Metanephros (tissue), 2 donors: ENCODE measurements around the gene FTCDNL1. TPM values are rescaled to one million over a fixed set of nuclear protein-coding genes. Genes with fewer than 3 reads are reported as not detected.

Source experiments
- small RNA-seq: library from RNA; depleted of rRNA; stranded (forward); fragments of <200 nt; gene quantifications from one replicate; pipeline ENCODE3, GENCODE V24; 2014; ENCODE audit warnings: low replicate concordance
- total RNA-seq: library from RNA; depleted of rRNA; stranded (reverse); fragments of >200 nt; gene quantifications from one replicate; pipeline ENCODE4 v1.2.3, GENCODE V29; 2014

Gene FTCDNL1
- 1.8 TPM for total RNA-seq

DNA sequence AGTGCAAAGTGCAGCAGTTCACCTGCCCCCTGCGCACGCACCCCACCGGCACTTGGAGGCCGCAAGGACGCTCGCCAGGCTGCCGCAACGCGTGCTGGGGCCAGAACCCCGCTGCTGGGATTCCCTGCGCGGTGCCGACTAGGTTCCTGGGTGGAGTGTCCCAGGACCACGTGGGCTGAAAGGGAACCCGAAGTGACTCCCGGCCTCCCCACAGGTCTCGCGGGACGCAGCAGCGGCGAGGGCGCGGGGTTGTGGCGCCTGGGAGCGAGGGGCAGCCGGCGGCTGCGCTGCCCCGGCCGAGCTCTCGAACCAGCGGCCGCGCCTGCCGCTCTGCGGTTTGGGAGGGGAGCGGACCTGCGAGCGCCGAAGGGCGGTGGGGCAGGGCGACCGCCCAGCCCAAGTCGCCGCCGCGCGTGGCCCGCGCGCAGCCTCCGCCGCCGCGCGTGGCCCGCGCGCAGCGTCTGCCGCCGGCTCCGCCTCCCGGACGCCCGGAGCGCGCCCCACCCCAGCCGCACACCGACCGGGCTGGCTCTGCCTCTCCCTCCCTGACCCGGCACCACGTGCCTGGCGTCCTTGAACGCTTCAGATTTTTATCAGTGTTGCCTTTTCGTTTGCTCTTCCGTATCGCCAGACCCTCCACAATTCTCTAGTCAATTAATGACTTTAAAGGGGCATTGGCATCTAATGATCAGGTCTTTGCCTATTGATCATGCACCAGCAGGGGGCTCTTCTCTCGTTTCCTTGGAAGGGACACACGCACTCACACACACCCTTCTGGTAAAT lies at the start of gene FTCDNL1:
TSS of gene FTCDNL1 (minus strand) at position 475 of the 783 bp plus-strand sequence. CDS start 2,230 bp downstream, outside the sequence.

Small RNA genes lying within 50 kb of the gene (small RNA-seq; reads per million reads assigned to genes)
- gene AC108032.1, result not detected
- gene RN7SL717P, result not detected

Other genes with a start within 250 kb of the FTCDNL1 start
- 10.2 TPM for gene C2orf69, start 60.1 kb upstream of the FTCDNL1 start, total RNA-seq
- gene TYW5, start 104.3 kb upstream of the FTCDNL1 start, total RNA-seq, result 12.0 TPM
- gene MAIP1, start 104.4 kb upstream of the FTCDNL1 start, total RNA-seq, result 33.9 TPM